OCI-LY7 (cell line): ENCODE data around the gene GUCY1A2. TPM values are rescaled to one million over a fixed set of nuclear protein-coding genes. Genes with fewer than 3 reads are reported as not detected.

ENCODE experiments used
- BruUV-seq: library from RNA; stranded (reverse); fragments of 400-500 nt; replicated peaks from 2 replicates; lab custom pipeline; 2021; lab: Mats Ljungman, UMichigan
- CTCF ChIA-PET: fragments of 300-600 bp; sonication (Branson Sonifier 250); formaldehyde crosslinking; loops from one replicate; lab custom pipeline; 2022; ENCODE audit warnings: antibody characterized with exemption; ENCODE audit not compliant: unreplicated experiment; lab: Charles Lee
- POLR2A ChIA-PET: fragments of 300-600 bp; sonication (Branson Sonifier 250); formaldehyde crosslinking; loops from one replicate; lab custom pipeline; 2022; ENCODE audit warnings: antibody characterized with exemption; lab: Charles Lee
- DNase-seq: peaks from one replicate; pipeline ENCODE4 v3.0.0-alpha.2; 2015; ENCODE audit warnings: low spot score
- H2AFZ ChIP-seq: fragments of 200-600 bp; sonication (generic), shearing (Covaris generic); 2 replicates; pipeline ENCODE4 v1.6.1; 2014; ENCODE audit warnings: mild to moderate bottlenecking, antibody characterized with exemption, low read length, moderate library complexity
- H3K27ac ChIP-seq: fragments of 200-600 bp; sonication (generic); 2 replicates; pipeline ENCODE4 v1.5.1; 2014; ENCODE audit warnings: mixed run types, low read depth, mild to moderate bottlenecking, moderate library complexity, low read length, inconsistent platforms; ENCODE audit not compliant: poor library complexity, severe bottlenecking
- H3K36me3 ChIP-seq: fragments of 200-600 bp; sonication (generic); 2 replicates; pipeline ENCODE4 v1.6.1; 2014; ENCODE audit warnings: mild to moderate bottlenecking, antibody characterized with exemption, low read length, moderate library complexity, mixed read lengths; ENCODE audit not compliant: insufficient read depth
- H3K4me1 ChIP-seq: fragments of 200-600 bp; sonication (generic); 2 replicates; pipeline ENCODE4 v1.5.1; 2014; ENCODE audit warnings: mild to moderate bottlenecking, low read length; ENCODE audit not compliant: insufficient read depth, poor library complexity, severe bottlenecking
- H3K4me2 ChIP-seq: fragments of 200-600 bp; sonication (generic); 2 replicates; pipeline ENCODE4 v1.6.1; 2014; ENCODE audit warnings: mild to moderate bottlenecking, low read length
- H3K4me3 ChIP-seq: fragments of 200-600 bp; sonication (generic); 2 replicates; pipeline ENCODE4 v1.5.1; 2014; ENCODE audit warnings: mild to moderate bottlenecking, low read depth, low read length; ENCODE audit not compliant: poor library complexity, severe bottlenecking
- H3K79me2 ChIP-seq: fragments of 200-600 bp; sonication (generic); 2 replicates; pipeline ENCODE4 v1.6.1; 2016; ENCODE audit warnings: low read depth, mild to moderate bottlenecking, low read length, moderate library complexity, mixed read lengths; ENCODE audit not compliant: insufficient read depth
- H3K9me2 ChIP-seq: fragments of 200-600 bp; sonication (generic); 2 replicates; pipeline ENCODE4 v1.6.1; 2016; ENCODE audit warnings: mild to moderate bottlenecking, low read length, mixed read lengths; ENCODE audit not compliant: insufficient read depth
- H3K9me3 ChIP-seq: fragments of 200-600 bp; sonication (generic); 2 replicates; pipeline ENCODE4 v1.6.1; 2014; ENCODE audit warnings: mild to moderate bottlenecking, mixed run types, low read length, mixed read lengths
- H4K20me1 ChIP-seq: fragments of 200-600 bp; sonication (generic); 2 replicates; pipeline ENCODE4 v1.6.1; 2014; ENCODE audit warnings: mild to moderate bottlenecking, antibody characterized with exemption, low read length, moderate library complexity, mixed read lengths; ENCODE audit not compliant: insufficient read depth
- EZH2phosphoT487 ChIP-seq: fragments of 200-600 bp; sonication (generic); IDR thresholded peaks from 2 replicates; pipeline ENCODE4 v1.6.1; 2018; ENCODE audit warnings: low read depth, borderline replicate concordance, mild to moderate bottlenecking, mixed run types, antibody characterized with exemption, low read length, moderate library complexity, mixed read lengths
- intact Hi-C: fragments of 100-400 bp; cut with micrococcal nuclease; formaldehyde crosslinking; loops from one replicate; pipeline ENCODE4 v1.10.0; 2022; ENCODE audit not compliant: unreplicated experiment
- total RNA-seq, 2 experiments: library from RNA; depleted of rRNA in 1 of 2; stranded (reverse); fragments of >200 nt in 1 of 2; shearing (Covaris generic) in 1 of 2; gene quantifications; 2 replicates each; pipeline ENCODE4 v1.2.3, GENCODE V29; 2014 to 2022
- TF ChIP-seq, protein P1 (sequence below): fragments of 200-600 bp; sonication (generic); conservative IDR thresholded peaks from 2 replicates; pipeline ENCODE4 v1.5.1; 2014; ENCODE audit warnings: mild to moderate bottlenecking, antibody characterized with exemption, low read length, moderate library complexity, mixed read lengths

The GUCY1A2 gene
- total RNA-seq, 2 experiments from 2014 or later, result under 0.01 TPM; not detected in 1

- intact Hi-C loops, result no loop called here
- Histone ChIP-seq H2AFZ (no peak overlapping the region), H3K4me1 (no peaks in the 10 kb centered on the region), H3K79me2 (no peaks in the 10 kb centered on the region), H3K9me2 (no peaks in the 10 kb centered on the region), H3K4me2 (no peak overlapping the region), H3K27ac (no peak overlapping the region), H3K9me3 (no peaks in the 10 kb centered on the region), H3K4me3 (no peak overlapping the region), H4K20me1 (no peaks in the 10 kb centered on the region), H3K36me3 (no peaks in the 10 kb centered on the region)
- POLR2A ChIA-PET, result no interaction called here
- CTCF ChIA-PET, result no interaction called here
- DNase-seq, result no peak
- BruUV-seq, result no TSS peak
- TF ChIP-seq, protein P1, sequence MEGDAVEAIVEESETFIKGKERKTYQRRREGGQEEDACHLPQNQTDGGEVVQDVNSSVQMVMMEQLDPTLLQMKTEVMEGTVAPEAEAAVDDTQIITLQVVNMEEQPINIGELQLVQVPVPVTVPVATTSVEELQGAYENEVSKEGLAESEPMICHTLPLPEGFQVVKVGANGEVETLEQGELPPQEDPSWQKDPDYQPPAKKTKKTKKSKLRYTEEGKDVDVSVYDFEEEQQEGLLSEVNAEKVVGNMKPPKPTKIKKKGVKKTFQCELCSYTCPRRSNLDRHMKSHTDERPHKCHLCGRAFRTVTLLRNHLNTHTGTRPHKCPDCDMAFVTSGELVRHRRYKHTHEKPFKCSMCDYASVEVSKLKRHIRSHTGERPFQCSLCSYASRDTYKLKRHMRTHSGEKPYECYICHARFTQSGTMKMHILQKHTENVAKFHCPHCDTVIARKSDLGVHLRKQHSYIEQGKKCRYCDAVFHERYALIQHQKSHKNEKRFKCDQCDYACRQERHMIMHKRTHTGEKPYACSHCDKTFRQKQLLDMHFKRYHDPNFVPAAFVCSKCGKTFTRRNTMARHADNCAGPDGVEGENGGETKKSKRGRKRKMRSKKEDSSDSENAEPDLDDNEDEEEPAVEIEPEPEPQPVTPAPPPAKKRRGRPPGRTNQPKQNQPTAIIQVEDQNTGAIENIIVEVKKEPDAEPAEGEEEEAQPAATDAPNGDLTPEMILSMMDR, result no peak
- no peak for TF ChIP-seq EZH2phosphoT487
Measured at GRCh38 chr11:106697058-106697457, 321.2 kb downstream of the GUCY1A2 start.

DNA sequence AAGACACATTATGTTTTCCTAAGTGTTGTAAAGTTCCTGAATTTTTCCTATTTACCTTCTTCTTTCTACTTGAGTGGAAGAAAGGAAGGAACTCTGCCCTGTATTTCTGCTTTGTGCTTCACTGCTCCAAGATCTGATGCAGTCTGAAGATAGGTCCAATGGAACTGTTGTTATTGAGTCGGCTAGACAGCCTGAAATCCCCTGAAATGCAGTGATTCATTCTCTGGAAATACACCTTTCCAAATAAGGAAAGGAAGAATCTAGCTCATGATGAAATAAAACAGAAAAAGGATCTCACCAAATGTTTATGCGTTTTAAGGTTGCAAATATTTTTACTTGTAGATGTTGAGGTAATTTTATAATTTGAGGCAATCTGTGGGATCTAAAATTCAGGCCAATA lies 322.8 kb downstream of the GUCY1A2 start:
- Histone ChIP-seq H3K9me2 (no peaks in the 10 kb centered on the region), H3K9me3 (no peaks in the 10 kb centered on the region), H3K79me2 (no peaks in the 10 kb centered on the region), H3K36me3 (no peaks in the 10 kb centered on the region), H3K4me2 (no peak overlapping the region), H4K20me1 (no peaks in the 10 kb centered on the region), H3K4me1 (no peaks in the 10 kb centered on the region), H2AFZ (no peak overlapping the region), H3K4me3 (no peak overlapping the region), H3K27ac (no peak overlapping the region)
- TF ChIP-seq EZH2phosphoT487, result no peak
- TF ChIP-seq, protein P1, result no peak
- CTCF ChIA-PET, result no interaction called here
- intact Hi-C loops, result no loop called here
- DNase-seq, result no peak
- POLR2A ChIA-PET, result no interaction called here
- no TSS peak for BruUV-seq

DNA sequence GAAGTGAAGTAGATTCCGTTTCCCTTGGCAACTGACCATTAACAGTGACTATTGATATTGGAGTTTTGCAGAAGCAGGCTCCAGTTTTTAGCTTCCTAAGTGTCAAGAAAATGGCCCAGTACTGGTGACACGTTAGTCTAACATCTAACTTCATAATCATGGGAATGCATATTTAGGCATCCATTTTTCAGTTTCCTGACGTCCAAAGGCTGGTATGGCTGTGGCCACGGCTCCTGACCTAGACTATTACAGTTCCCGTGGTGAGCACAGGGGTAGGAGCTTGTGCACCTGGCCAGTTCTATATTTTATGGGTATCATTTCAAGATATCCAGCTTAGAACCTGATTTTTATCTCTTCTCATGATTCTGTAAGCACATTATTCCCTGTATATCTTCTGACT lies 323.8 kb downstream of the GUCY1A2 start:
- Histone ChIP-seq H3K4me1 (no peaks in the 10 kb centered on the region), H3K4me2 (no peak overlapping the region), H4K20me1 (no peaks in the 10 kb centered on the region), H3K4me3 (no peak overlapping the region), H2AFZ (no peak overlapping the region), H3K27ac (no peak overlapping the region), H3K36me3 (no peaks in the 10 kb centered on the region), H3K79me2 (no peaks in the 10 kb centered on the region), H3K9me3 (no peaks in the 10 kb centered on the region), H3K9me2 (no peaks in the 10 kb centered on the region)
- intact Hi-C loops, result no loop called here
- CTCF ChIA-PET, result no interaction called here
- TF ChIP-seq EZH2phosphoT487, result no peak
- TF ChIP-seq, protein P1, result no peak
- DNase-seq, result no peak
- POLR2A ChIA-PET, result no interaction called here
- no TSS peak for BruUV-seq
